Right lobe of liver (tissue), 4 donors: ENCODE results near the gene CCDC141.

ENCODE experiments used
- CTCF ChIP-seq, 4 donors: fragments of 200-600 bp in 3 of 4; fragments of 450-650 bp in 1 of 4; IDR thresholded peaks; one replicate each; pipeline versions ENCODE4 v1.5.1 to v1.8.0; 2016 to 2022; ENCODE audit warnings: antibody characterized with exemption in 4 of 4, mild to moderate bottlenecking in 2 of 4
- POLR2A ChIP-seq: fragments of 450-650 bp; IDR thresholded peaks from one replicate; pipeline ENCODE4 v1.6.1; 2017; ENCODE audit warnings: antibody characterized with exemption, mild to moderate bottlenecking
- donor health status: DM: no; HTN: no; CAD: no.
- donor health status: DM: no; HTN: no; CAD: no.
- donor health status: DM: no; HTN: yes; CAD: no.

- no peak for TF ChIP-seq POLR2A
- TF ChIP-seq CTCF (IDR thresholded peaks at IDR 0.05): no peak
Measured at GRCh38 chr2:178836807-178837206, 213.1 kb downstream of the CCDC141 start.
